C4-2B (cell line): ENCODE measurements around the gene AGBL2.

Experiments used
- CTCF ChIP-seq: fragments of 450-650 bp; conservative IDR thresholded peaks from 2 replicates; pipeline ENCODE4 v1.5.1; 2017; ENCODE audit warnings: mild to moderate bottlenecking
- ZFX ChIP-seq: fragments of 450-650 bp; IDR thresholded peaks from 2 replicates; pipeline ENCODE4 v1.6.1; 2017

GRCh38 chr11:47642099-47642855 is 72.9 kb downstream of the AGBL2 start, which contains the start of gene MTCH2:
- TF ChIP-seq CTCF (peak; percentile 54), ZFX (peak; percentile 90)
